ENCODE results near the gene DCAF15.

- TF ChIP-seq, protein P1, sequence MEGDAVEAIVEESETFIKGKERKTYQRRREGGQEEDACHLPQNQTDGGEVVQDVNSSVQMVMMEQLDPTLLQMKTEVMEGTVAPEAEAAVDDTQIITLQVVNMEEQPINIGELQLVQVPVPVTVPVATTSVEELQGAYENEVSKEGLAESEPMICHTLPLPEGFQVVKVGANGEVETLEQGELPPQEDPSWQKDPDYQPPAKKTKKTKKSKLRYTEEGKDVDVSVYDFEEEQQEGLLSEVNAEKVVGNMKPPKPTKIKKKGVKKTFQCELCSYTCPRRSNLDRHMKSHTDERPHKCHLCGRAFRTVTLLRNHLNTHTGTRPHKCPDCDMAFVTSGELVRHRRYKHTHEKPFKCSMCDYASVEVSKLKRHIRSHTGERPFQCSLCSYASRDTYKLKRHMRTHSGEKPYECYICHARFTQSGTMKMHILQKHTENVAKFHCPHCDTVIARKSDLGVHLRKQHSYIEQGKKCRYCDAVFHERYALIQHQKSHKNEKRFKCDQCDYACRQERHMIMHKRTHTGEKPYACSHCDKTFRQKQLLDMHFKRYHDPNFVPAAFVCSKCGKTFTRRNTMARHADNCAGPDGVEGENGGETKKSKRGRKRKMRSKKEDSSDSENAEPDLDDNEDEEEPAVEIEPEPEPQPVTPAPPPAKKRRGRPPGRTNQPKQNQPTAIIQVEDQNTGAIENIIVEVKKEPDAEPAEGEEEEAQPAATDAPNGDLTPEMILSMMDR (conservative IDR thresholded peaks at IDR 0.05 in 1 of 2, IDR thresholded peaks at IDR 0.05 in 1 of 2; ENCODE audit: extremely low read depth in 1 of 2, insufficient read depth in 1 of 2, low read depth in 1 of 2, low read length in 2 of 2): no peak
- no peak for TF ChIP-seq EZH2 (IDR thresholded peaks at IDR 0.05; ENCODE audit: borderline replicate concordance, low read length)
These were observed 45.8 kb upstream of the DCAF15 start for GRCh38 chr19:13906521-13906904.

Measured in mammary epithelial cell (primary cell).